OCI-LY1 (cell line): ENCODE measurements around the gene RAPGEF3.

ENCODE experiments used
- H2AFZ ChIP-seq: fragments of 200-600 bp; sonication (generic), shearing (Covaris generic); 2 replicates; pipeline ENCODE4 v1.6.0; 2014; ENCODE audit warnings: antibody characterized with exemption, mild to moderate bottlenecking, low read length
- H3F3A ChIP-seq: fragments of 200-600 bp; sonication (generic), shearing (Covaris generic); 2 replicates; pipeline ENCODE4 v1.6.0; 2014; ENCODE audit warnings: mild to moderate bottlenecking, antibody characterized with exemption, low read length, moderate library complexity; ENCODE audit not compliant: insufficient read depth
- H3K27ac ChIP-seq: fragments of 200-600 bp; sonication (generic); 2 replicates; pipeline ENCODE4 v1.5.1; 2014; ENCODE audit warnings: low read length, mixed run types, mild to moderate bottlenecking, low read depth; ENCODE audit not compliant: poor library complexity, severe bottlenecking
- H3K27me3 ChIP-seq: fragments of 200-600 bp; sonication (generic); 2 replicates; pipeline ENCODE4 v1.6.0; 2014; ENCODE audit warnings: antibody characterized with exemption, mild to moderate bottlenecking, low read length, moderate library complexity; ENCODE audit not compliant: insufficient read depth
- H3K36me3 ChIP-seq: fragments of 200-600 bp; sonication (generic); 2 replicates; pipeline ENCODE4 v1.6.1; 2014; ENCODE audit warnings: mild to moderate bottlenecking, antibody characterized with exemption, low read length, moderate library complexity, mixed read lengths; ENCODE audit not compliant: insufficient read depth
- H3K4me1 ChIP-seq: fragments of 200-600 bp; sonication (generic); 2 replicates; pipeline ENCODE4 v1.5.1; 2014; ENCODE audit warnings: mild to moderate bottlenecking, low read length, moderate library complexity; ENCODE audit not compliant: insufficient read depth, severe bottlenecking
- H3K4me2 ChIP-seq: fragments of 200-600 bp; sonication (generic), shearing (Covaris generic); 2 replicates; pipeline ENCODE4 v1.6.1; 2014; ENCODE audit warnings: low read length
- H3K4me3 ChIP-seq: fragments of 200-600 bp; sonication (generic); 2 replicates; pipeline ENCODE4 v1.5.1; 2014; ENCODE audit warnings: low read length, low read depth, mild to moderate bottlenecking, mixed read lengths; ENCODE audit not compliant: poor library complexity, severe bottlenecking
- H3K79me2 ChIP-seq: fragments of 200-600 bp; shearing (Covaris generic); 2 replicates; pipeline ENCODE4 v1.6.1; 2016; ENCODE audit warnings: mixed run types, low read length, mixed read lengths; ENCODE audit not compliant: insufficient read depth
- H3K9ac ChIP-seq: fragments of 200-600 bp; sonication (generic), shearing (Covaris generic); 2 replicates; pipeline ENCODE4 v1.6.1; 2014; ENCODE audit warnings: mild to moderate bottlenecking, low read length, mixed read lengths
- H3K9me2 ChIP-seq: fragments of 200-600 bp; sonication (generic), shearing (Covaris generic); 2 replicates; pipeline ENCODE4 v1.6.1; 2014; ENCODE audit warnings: low read depth, mild to moderate bottlenecking, low read length, mixed read lengths
- H3K9me3 ChIP-seq: fragments of 200-600 bp; shearing (Covaris generic); 2 replicates; pipeline ENCODE4 v1.6.1; 2014; ENCODE audit warnings: low read length, mixed read lengths
- H4K20me1 ChIP-seq: fragments of 200-600 bp; sonication (generic), shearing (Covaris generic); 2 replicates; pipeline ENCODE4 v1.6.0; 2016; ENCODE audit warnings: mild to moderate bottlenecking, low read length; ENCODE audit not compliant: insufficient read depth
- CTCF ChIP-seq: fragments of 200-600 bp; sonication (generic), shearing (Covaris generic); IDR thresholded peaks from 2 replicates; pipeline ENCODE4 v1.5.1; 2017; ENCODE audit warnings: mild to moderate bottlenecking, antibody characterized with exemption, low read length, moderate library complexity, mixed read lengths
- EZH2 ChIP-seq: fragments of 200-600 bp; sonication (generic), shearing (Covaris generic); IDR thresholded peaks from 2 replicates; pipeline ENCODE4 v1.8.0; 2017; ENCODE audit warnings: borderline replicate concordance, mixed run types, mild to moderate bottlenecking, antibody characterized with exemption, low read length, moderate library complexity, mixed read lengths

RAPGEF3 gene

GRCh38 chr12:47747596-47748506 is 10.8 kb downstream of the RAPGEF3 start:
- no peaks in the 10 kb centered on the region for H4K20me1 ChIP-seq
- no peak overlapping the region for H2AFZ ChIP-seq
- no peak overlapping the region for H3K4me3 ChIP-seq
- no peaks in the 10 kb centered on the region for H3K9me3 ChIP-seq
- no peak overlapping the region for H3K4me2 ChIP-seq
- no peak overlapping the region for H3K27ac ChIP-seq
- H3K4me1 ChIP-seq, result no peaks in the 10 kb centered on the region
- no peaks in the 10 kb centered on the region for H3K36me3 ChIP-seq
- no peaks in the 10 kb centered on the region; the same call in 1 of the 2 replicates for H3K27me3 ChIP-seq
- H3K9ac ChIP-seq, result no peak overlapping the region
- H3K79me2 ChIP-seq, result no peaks in the 10 kb centered on the region
- no peak for TF ChIP-seq EZH2
- TF ChIP-seq CTCF, result no peak
- no peaks in the 10 kb centered on the region for H3F3A ChIP-seq
- H3K9me2 ChIP-seq, result no peaks in the 10 kb centered on the region

GRCh38 chr12:47747126-47747525 is 11.6 kb downstream of the RAPGEF3 start:
- H3K27ac ChIP-seq, result no peak overlapping the region
- no peaks in the 10 kb centered on the region for H3K9me3 ChIP-seq
- no peaks in the 10 kb centered on the region for H3K36me3 ChIP-seq
- H3K9ac ChIP-seq, result no peak overlapping the region
- H3K9me2 ChIP-seq, result no peaks in the 10 kb centered on the region
- no peaks in the 10 kb centered on the region; the same call in 1 of the 2 replicates for H3F3A ChIP-seq
- no peaks in the 10 kb centered on the region for H3K79me2 ChIP-seq
- no peak overlapping the region for H2AFZ ChIP-seq
- H3K4me2 ChIP-seq, result no peak overlapping the region
- no peak overlapping the region for H3K4me3 ChIP-seq
- H4K20me1 ChIP-seq, result no peaks in the 10 kb centered on the region
- no peaks in the 10 kb centered on the region for H3K4me1 ChIP-seq
- no peaks in the 10 kb centered on the region; the same call in 1 of the 2 replicates for H3K27me3 ChIP-seq
- TF ChIP-seq CTCF (no peak), EZH2 (no peak)

- H3K9me3 ChIP-seq, result no peaks in the 10 kb centered on the region
- no peak overlapping the region for H3K4me2 ChIP-seq
- no peak for TF ChIP-seq EZH2
- no peak for TF ChIP-seq CTCF
- no peaks in the 10 kb centered on the region for H4K20me1 ChIP-seq
- no peak overlapping the region for H3K27ac ChIP-seq
- H2AFZ ChIP-seq, result no peak overlapping the region
- H3K4me1 ChIP-seq, result peaks cover 2% of the 10 kb centered on the region
- H3K36me3 ChIP-seq, result no peaks in the 10 kb centered on the region
- no peaks in the 10 kb centered on the region; the same call in 1 of the 2 replicates for H3K27me3 ChIP-seq
- no peaks in the 10 kb centered on the region for H3K9me2 ChIP-seq
- no peaks in the 10 kb centered on the region for H3K79me2 ChIP-seq
- H3F3A ChIP-seq, result peaks cover 5% of the 10 kb centered on the region; the same call in 1 of the 2 replicates
- no peak overlapping the region for H3K4me3 ChIP-seq
- H3K9ac ChIP-seq, result no peak overlapping the region
Observed at GRCh38 chr12:47746523-47746922, 12.2 kb downstream of the RAPGEF3 start.
